ENCODE results near the gene IL1RAPL2.

DNA sequence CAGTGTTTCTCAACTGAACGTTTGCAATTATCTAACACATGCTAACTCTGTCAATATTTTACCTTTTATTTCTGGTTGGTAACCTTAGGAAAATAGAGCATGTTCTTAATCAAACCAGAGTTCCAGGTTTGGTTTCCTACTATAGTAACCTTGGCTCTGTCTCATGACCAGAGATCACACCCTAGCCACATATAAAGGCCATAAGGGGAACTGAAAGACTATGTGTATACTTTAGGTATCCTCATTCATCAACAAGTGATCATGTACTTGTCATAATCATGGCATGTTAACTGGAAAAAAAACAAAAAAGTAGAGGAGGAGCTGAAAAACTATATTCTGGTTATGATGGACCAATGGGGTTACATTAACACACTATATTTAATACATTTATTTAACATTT lies 352.1 kb downstream of the IL1RAPL2 start:
- no peak for TF ChIP-seq POLR2A (IDR thresholded peaks at IDR 0.05)
- TF ChIP-seq, protein P1, sequence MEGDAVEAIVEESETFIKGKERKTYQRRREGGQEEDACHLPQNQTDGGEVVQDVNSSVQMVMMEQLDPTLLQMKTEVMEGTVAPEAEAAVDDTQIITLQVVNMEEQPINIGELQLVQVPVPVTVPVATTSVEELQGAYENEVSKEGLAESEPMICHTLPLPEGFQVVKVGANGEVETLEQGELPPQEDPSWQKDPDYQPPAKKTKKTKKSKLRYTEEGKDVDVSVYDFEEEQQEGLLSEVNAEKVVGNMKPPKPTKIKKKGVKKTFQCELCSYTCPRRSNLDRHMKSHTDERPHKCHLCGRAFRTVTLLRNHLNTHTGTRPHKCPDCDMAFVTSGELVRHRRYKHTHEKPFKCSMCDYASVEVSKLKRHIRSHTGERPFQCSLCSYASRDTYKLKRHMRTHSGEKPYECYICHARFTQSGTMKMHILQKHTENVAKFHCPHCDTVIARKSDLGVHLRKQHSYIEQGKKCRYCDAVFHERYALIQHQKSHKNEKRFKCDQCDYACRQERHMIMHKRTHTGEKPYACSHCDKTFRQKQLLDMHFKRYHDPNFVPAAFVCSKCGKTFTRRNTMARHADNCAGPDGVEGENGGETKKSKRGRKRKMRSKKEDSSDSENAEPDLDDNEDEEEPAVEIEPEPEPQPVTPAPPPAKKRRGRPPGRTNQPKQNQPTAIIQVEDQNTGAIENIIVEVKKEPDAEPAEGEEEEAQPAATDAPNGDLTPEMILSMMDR (IDR thresholded peaks at IDR 0.05): no peak

Measured in thyroid gland (tissue), 4 donors.